Frontal cortex (tissue), 4 donors: ENCODE data around the gene HIVEP3. TPM values are rescaled to one million over a fixed set of nuclear protein-coding genes. Genes with fewer than 3 reads are reported as not detected.

Experiments used
- DNase-seq, 2 donors: peaks; one replicate each; pipeline ENCODE4 v3.0.0; 2012; ENCODE audit warnings: low spot score in 2 of 2
- FAIRE-seq: peaks from 2 replicates; lab custom pipeline; 2012; peaks lifted over from hg19 to GRCh38; lab: Jason Lieb, UNC
- total RNA-seq: library from RNA; depleted of rRNA; stranded (reverse); fragments of >200 nt; gene quantifications from one replicate; pipeline ENCODE4 v1.2.3, GENCODE V29; 2014
- donor health status: control.
- donor health status: control.
- donor health status: control.

The HIVEP3 gene
- total RNA-seq, 1 donor from 2014 or later, result 12.6 TPM

GRCh38 chr1:41775956-41776585, 142.7 kb downstream of the HIVEP3 start:
- no peak for DNase-seq
- FAIRE-seq, result no peak

DNA sequence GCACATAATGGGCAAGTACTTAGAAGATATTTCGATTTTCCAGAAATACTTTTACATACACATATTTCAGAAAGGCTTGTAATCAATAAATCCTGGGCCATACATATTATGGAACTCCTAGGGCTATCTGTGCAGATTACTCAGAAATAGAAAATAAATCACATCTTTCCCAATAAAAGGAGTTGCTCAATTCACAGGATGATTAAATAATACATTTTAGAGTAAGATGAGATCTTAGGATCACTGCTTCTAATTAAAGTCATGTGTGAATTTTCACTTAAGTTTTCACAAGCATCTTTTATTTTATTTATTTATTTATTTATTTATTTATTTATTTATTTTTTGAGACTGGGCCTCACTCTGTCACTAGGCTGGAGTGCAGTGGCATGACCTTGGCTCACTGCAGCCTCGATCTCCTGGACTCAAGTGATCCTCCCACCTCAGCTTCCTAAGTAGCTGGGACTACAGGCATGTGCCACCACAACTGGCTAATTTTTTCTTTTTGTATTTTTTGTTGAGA, 144.2 kb downstream of the HIVEP3 start:
- no peak for DNase-seq
- no peak for FAIRE-seq

DNA sequence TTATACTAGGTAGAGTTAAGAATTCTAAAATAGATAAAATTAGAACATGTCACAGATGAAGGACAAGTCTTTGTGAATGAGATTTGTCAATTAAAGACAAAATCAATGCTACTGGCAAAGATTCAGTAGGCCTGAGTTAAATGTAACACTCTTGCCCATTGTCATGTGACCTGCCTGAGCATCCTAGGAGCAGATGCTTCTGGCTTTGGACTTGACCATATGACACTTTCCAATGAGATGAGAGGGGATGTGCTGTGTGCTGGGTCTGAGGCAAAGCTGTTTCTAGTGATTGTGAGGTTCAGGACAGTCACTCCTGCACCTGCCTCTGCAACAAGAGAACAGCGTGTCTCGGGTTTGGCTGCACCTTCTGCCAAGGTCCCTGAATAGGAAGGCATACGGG, 144.9 kb downstream of the HIVEP3 start:
- no peak for FAIRE-seq
- DNase-seq, result no peak

GRCh38 chr1:41773144-41773591, 145.6 kb downstream of the HIVEP3 start:
- FAIRE-seq, result no peak

DNA sequence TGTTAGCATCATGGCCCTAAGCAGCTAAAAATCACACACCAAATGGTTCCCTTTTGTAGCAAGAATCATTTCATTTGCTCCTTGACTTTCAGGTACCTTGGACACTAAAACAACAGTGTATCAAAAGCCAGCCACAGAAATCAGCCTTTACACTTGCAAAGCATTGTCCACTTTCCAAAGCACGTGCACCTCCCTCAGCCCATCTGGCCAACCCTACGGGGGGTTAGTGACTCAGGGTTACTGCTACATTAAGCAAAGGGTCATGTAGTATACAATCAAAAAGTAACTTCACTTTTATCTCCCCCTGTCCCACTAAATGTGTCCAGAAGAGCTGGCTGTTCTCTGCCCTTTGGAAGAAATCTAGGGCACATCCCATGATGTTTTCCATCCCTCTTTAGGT, 149.7 kb downstream of the HIVEP3 start:
- no peak for DNase-seq
- FAIRE-seq, result no peak

More at GRCh38 chr1:41773144-41773591, 145.6 kb downstream of the HIVEP3 start:
- no peak for DNase-seq

DNA sequence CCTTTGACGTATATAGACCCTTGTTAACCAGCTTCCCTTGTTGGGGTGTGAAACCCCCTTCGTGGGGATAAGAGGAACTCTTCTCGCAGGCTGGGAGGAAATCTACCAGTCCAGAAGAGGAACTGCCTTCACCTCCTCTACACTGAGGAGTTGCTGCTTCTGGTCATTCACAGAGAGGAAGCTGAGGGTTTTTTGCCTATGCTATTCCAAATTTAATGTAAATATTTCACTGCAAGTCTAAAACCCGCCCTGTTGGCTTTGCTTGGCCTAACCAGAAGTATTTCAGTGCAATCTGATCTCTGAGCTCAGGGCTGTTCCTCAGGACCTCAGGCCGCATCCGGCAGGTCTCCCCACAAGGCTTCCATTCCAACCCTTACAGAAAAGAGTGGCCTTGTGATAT, 150.1 kb downstream of the HIVEP3 start:
- no peak for FAIRE-seq

DNA sequence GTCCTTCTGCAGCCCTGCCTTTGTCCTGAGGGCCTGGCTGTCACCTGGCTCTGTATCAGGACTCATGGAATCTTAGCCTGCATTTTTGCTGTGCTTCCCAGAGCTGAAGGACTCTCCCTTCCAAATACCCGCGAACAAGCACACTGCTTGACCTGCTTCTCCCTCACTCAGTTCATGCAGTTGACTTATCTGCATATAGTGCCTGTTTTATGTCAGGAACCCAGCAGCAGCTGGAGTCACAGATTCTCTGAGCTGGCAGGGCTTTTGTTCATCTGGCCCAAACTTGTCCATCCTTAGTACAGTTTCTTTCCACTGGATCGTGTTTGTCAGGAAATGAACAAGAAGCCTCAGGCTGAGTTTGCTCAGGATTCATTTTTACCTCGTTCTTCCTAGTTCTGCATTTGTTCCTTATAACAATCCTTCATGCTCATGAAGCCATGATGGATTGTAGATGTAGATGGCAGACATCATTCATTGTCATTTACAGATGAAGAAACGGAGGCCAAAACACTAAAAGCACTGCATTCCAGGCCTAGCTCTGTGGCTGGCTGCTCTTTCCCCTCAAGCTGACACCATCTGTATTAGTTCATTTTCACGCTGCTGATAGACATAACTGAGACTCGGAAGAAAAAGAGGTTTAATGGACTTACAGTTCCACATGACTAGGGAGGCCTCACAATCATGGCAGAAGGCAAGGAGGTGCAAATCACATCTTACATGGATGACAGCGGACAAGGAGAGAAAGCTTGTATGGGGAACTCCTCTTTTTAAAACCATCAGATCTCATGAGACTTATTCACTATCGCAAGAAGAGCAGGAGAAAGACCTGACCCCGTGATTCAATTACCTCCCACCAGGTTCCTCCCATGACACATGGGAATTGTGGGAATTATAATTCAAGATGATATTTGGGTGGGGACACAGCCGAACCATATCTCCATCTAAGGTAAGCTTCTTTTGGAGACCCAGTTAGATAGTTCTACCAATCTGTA, 150.9 kb downstream of the HIVEP3 start:
- FAIRE-seq (no peak), DNase-seq (no peak)

More for the DNA sequence above, 150.1 kb downstream of the HIVEP3 start:
- no peak for DNase-seq

GRCh38 chr1:41766546-41766945, 152.2 kb downstream of the HIVEP3 start:
- no peak for FAIRE-seq

DNA sequence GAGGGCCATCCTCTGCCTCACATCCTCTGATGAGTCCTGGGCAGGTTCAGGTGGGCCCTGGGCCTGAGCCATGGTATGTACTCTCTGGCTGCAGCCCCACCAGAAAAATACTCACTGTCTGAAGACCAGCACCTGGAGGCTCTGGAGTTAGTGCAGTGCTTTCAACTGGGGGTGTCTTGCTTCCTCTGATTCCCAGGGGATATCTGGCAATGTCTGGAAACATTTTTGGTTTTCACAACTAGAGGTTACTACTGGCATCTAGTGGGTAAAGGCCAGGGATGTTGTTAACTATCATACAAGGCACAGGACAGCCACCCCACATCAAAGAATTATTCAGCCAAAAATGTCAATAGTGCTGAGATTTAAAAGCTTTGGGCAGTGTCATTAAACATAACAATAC, 152.7 kb downstream of the HIVEP3 start:
- FAIRE-seq (no peak), DNase-seq (no peak)

More at GRCh38 chr1:41766546-41766945, 152.2 kb downstream of the HIVEP3 start:
- no peak for DNase-seq

GRCh38 chr1:41765152-41765551, 153.6 kb downstream of the HIVEP3 start:
- FAIRE-seq (no peak), DNase-seq (no peak)

DNA sequence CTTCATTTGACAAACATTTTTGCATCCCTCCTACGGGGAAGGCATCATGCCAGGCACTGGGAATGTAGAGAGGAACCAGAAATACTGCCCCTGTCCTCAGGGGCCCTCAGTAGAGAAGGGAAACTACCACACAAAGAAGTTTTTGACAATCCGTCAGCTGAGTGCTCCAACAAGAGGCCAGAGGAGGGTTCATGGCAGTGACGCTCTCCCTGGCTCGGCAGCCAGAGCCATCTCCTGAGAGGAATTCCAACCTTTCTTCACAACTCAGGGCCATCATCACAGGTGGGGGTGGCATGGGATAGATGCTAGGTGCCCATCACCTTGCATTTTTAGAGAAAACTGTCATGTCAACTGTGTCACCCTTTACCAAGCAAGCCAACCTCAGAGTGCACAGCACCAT, 154.1 kb downstream of the HIVEP3 start:
- FAIRE-seq, result no peak

DNA sequence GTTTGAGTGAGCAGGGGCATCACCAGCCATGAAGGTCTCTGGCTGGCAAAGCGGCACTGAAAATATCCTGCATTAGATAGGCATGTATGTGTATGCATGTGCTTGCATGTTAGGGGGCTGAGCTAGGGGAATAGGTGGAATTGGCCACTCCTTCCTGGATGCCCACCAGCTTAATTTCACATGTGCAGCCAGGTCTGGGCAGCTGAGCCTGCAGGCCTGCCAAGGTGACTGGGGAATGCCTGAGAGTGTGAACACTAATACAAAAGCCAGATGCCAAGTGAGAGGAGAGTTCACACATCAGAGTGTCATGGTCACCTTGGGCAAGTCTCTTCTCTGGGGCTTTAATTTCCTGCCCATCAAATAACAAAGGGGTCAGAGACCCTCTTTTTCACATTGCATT, 155.9 kb downstream of the HIVEP3 start:
- FAIRE-seq, result no peak
- DNase-seq, result no peak

More for the DNA sequence above, 154.1 kb downstream of the HIVEP3 start:
- no peak for DNase-seq

- FAIRE-seq, result no peak
- DNase-seq, result no peak
Measured at GRCh38 chr1:41762251-41762650, 156.5 kb downstream of the HIVEP3 start.

DNA sequence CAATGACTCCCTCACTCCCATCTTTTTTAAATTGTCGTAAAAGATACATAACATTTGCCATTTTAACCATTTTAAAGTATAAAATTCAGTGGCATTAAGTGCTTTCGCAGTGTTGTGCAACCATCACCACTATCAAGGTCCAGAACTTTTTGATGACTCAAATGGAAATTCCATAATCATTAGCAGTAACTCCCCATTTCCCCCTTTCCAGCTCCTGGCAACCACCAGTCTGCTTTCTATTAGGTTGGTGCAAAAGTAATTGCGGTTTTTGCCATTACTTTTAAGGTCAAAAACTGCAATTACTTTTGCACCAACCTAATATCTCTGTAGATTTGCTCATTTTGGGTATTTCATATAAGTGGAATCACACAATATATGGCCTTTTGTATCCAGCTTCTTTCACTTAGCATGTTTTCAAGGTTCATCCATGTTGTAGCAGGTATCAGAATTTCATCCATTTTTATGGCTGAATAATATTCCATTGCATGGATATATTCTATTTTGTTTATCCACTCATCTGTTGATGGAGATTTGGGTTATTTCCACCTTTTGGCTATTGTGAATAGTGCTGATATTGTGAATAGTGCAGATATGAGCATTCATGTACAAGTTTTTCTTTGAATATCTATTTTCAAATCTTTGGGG, 159.7 kb downstream of the HIVEP3 start:
- no peak for FAIRE-seq
- no peak for DNase-seq

DNA sequence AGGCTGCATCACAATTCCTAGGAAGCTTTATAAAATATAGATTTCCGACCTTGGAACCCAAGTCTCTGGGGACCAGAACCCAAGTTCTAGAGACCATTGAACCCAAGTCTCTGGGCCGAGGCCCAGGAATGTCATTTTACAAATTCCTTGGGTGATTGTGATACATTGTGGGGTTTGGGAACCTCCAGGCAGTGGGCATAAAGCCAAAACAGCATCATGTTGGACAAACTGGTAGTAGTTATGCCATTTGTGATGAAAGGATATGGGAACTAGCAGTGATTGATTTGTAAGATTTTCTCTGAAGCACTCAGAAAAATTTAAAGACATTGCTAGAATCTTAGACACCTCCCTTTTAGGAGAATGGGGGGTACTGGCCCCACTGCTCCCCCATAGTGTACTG, 160.2 kb downstream of the HIVEP3 start:
- DNase-seq, result no peak
- FAIRE-seq, result no peak

DNA sequence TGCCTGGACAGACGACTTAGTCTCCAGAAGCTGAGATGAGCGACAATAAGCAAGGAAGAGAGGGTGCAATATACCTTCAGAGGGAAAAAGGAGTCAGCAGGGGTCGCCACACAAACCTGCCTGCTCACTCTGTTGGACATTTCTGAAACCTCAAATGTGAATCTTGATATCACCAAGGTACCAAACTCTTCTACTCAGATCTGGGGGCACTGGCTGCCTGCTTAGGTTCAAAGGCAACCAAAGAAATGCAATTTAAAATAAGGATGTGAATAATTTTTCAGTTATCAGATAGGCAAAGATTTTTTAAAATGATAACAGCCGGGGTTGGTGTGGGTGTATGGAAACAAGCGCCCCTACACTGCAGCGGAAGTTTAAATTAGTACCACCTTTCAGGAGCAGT, 164.2 kb downstream of the HIVEP3 start:
- no peak for DNase-seq
- FAIRE-seq, result no peak

- DNase-seq (no peak), FAIRE-seq (no peak)
Measured at GRCh38 chr1:41752514-41753170, 166.1 kb downstream of the HIVEP3 start.

DNA sequence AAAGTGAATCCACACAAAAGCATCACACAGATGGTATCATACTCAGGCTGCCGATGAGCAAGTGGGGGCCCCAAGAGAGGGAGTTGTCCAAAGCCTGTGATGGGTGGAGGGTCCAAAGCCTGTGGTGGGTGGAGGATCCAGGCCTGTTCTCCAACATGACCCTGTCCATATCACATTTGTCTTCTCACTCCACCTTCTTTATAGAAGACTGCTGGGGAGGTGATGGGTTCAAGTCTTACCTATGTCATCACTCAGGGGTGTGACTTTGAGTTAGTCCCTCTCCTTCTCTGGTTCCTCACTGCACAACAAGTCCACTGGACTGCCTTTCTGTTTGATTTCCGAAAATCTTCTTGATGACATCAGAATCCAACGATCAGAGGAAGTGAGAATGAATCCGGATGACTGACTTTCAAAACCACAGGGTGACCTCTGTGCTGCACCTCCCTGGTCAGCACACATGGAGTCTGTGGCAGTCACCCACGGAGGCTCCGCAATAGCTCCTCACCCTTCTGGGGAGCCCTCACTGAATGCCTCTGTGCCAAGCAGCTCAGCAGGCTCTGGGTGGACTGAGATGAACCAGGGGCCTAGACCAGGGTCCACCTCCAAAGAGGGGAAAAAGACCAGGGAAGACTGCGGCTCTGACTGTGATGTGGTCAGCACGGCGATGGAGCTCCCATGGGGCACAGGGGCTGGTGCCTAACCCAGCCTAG, 166.8 kb downstream of the HIVEP3 start:
- FAIRE-seq (no peak), DNase-seq (no peak)
